ENCODE data around the gene NTRK2. TPM values are rescaled to one million over a fixed set of nuclear protein-coding genes. Genes with fewer than 3 reads are reported as not detected.

The NTRK2 gene
- polyA plus RNA-seq, 6 donors from 2014 or later: not detected

DNA sequence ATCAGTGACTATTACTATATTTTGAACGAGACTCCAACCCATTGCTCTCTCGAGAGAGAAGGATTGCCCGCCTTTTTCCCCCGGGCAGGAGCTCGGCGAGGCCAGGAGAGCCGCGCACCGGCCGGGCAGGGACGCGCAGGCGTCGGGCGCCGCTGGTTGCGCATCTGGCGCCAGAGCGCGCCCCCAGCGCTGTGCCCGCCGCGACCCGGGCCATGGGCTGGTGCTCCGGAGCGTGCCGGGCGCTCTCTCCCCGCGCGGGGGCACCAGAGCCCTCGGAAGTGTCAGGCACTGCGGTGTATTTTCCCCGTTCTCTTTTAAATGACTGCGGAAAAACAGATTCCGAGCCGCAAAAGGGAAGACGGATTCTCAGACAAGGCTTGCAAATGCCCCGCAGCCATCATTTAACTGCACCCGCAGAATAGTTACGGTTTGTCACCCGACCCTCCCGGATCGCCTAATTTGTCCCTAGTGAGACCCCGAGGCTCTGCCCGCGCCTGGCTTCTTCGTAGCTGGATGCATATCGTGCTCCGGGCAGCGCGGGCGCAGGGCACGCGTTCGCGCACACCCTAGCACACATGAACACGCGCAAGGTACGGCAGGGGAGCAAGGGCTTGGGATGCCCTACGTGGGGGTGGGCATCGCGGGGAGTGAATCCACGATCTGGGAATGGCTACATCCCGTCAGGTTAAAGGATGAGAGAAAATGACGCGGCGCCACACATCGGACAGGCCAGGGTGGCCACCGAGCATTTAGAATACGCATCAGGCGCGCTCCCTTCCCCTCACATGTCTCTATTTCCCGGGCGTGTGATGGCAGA is 1.1 kb upstream of the NTRK2 start:
- Mint-ChIP-seq H3K36me3 (no peaks in the 10 kb centered on the region), H3K27me3 (peaks cover 46 to 68% (median 66%) of the 10 kb centered on the region in 3 donors), H3K9me3 (peaks cover 4 to 22% (median 5%) of the 10 kb centered on the region in 7 donors), H3K27ac (no peak overlapping the region), H3K4me3 (peak overlapping the region; percentile 23 to 69 (median 58)), H3K4me1 (peaks cover 10 to 19% (median 14%) of the 10 kb centered on the region in 3 donors)
- ATAC-seq (ENCODE audit: low read depth in 2 of 2) (peak in 1 of 2 donors; percentile 42), DNase-seq (no peak)

DNA sequence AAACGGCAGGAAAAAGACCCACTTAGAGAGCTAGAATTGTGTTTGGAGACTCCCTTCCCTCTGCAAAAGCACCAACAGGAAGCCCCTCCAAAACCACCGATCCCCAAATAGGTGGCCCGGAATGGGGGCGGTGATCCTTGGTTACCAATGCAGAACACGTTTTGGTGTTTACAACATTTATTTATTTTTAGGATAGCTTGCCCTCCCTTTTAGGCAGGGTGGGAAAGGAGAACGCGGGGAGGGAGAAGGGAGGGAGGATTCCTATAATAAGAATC is 579 bp upstream of the NTRK2 start:
- no peak for DNase-seq
- Mint-ChIP-seq H3K27me3 (peaks cover 50 to 74% (median 71%) of the 10 kb centered on the region in 3 donors), H3K27ac (no peak overlapping the region), H3K36me3 (no peaks in the 10 kb centered on the region), H3K9me3 (peaks cover 2 to 18% (median 3%) of the 10 kb centered on the region in 7 donors), H3K4me1 (peaks cover 10 to 19% (median 14%) of the 10 kb centered on the region in 3 donors), H3K4me3 (peak overlapping the region in 6 of 8 donors; percentile 12 to 66 (median 58))
- ATAC-seq (ENCODE audit: low read depth in 2 of 2): no peak

GRCh38 chr9:84670138-84671041 is 861 bp downstream of the NTRK2 start:
- Mint-ChIP-seq H3K27ac (peak overlapping the region in 1 of 6 donors; percentile 62), H3K9me3 (peaks cover 0 to 12% (median 2%) of the 10 kb centered on the region in 7 donors), H3K4me3 (peak overlapping the region in 2 of 8 donors; percentile 4 to 76), H3K27me3 (peaks cover 50 to 78% (median 72%) of the 10 kb centered on the region in 3 donors), H3K4me1 (peaks cover 10 to 19% (median 14%) of the 10 kb centered on the region in 3 donors), H3K36me3 (no peaks in the 10 kb centered on the region)
- no peak for DNase-seq
- ATAC-seq (ENCODE audit: low read depth in 2 of 2): no peak

DNA sequence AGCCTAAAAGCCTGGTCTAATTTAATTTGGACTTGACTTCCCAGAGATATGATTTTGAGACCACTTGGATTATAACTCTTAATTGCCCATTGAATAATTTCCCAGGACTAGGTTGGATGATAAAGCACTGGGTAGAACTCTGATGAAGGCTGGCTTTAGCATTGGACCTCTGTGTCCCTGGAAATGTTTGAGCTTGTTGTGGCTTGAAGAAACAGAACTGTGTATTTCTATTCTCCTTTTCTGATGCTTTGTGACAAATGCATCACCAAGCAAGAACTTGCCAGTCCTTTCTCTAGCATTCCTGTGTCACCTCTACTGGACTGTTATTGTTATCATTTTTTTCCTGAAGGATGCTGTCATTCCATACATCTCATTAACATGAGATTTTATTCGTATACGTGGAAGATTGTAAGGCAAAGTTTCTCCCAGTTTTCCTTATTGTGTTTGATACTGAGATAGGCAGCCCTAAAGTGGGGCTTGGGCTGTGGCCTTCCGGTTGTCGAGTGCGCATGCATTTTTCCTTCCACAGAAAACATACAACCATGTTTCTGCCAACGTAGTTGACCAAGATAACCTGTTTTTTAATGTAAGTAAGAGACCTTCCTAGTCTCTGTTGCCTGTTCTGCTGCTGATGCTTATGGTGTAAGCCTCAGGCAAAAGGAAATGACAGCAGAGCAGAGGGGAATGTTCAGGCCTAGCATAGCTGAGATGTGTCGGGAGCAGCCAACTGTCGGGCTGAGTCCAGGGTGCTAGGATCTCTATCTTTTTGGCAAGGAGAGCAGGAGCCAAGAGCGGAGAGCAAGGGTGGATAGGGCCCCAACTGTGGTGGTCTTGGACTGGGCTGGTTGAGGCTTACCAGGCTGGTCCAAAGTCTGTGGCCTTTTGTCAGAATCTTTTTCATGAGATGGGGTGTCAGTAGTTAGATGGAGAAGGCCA is 2.3 kb downstream of the NTRK2 start:
- no peak for DNase-seq
- Mint-ChIP-seq H3K36me3 (no peaks in the 10 kb centered on the region), H3K27me3 (peaks cover 45 to 70% (median 59%) of the 10 kb centered on the region in 3 donors), H3K4me3 (no peak overlapping the region), H3K27ac (no peak overlapping the region), H3K9me3 (peaks cover 0 to 2% (median 0%) of the 10 kb centered on the region in 7 donors), H3K4me1 (peaks cover 10 to 19% (median 14%) of the 10 kb centered on the region in 3 donors)
- ATAC-seq (ENCODE audit: low read depth in 2 of 2): no peak

DNA sequence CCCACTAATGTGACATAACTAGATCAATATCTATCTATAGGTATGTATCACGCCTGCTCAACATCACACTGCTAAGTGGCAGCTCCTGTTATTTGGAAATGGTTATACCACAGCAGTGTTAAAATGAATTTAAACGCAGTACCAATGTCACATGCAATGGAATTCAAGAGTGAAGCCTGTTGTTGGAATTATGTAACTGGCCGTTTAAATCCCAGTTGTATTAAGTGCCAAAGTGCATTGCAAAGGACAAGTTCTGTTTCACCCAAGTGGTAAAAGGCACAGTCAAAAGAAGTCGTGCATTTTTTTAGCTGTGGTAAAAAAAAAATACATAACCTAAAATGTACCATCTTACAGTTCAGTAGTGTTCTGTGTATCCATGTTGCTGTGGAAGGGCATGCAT is 4.3 kb downstream of the NTRK2 start:
- Mint-ChIP-seq H3K9me3 (no peaks in the 10 kb centered on the region), H3K36me3 (no peaks in the 10 kb centered on the region), H3K4me1 (peaks cover 6 to 11% (median 9%) of the 10 kb centered on the region in 3 donors), H3K4me3 (no peak overlapping the region), H3K27ac (no peak overlapping the region), H3K27me3 (peaks cover 30 to 50% (median 47%) of the 10 kb centered on the region in 3 donors)
- no peak for DNase-seq
- ATAC-seq (ENCODE audit: low read depth in 2 of 2): no peak

DNA sequence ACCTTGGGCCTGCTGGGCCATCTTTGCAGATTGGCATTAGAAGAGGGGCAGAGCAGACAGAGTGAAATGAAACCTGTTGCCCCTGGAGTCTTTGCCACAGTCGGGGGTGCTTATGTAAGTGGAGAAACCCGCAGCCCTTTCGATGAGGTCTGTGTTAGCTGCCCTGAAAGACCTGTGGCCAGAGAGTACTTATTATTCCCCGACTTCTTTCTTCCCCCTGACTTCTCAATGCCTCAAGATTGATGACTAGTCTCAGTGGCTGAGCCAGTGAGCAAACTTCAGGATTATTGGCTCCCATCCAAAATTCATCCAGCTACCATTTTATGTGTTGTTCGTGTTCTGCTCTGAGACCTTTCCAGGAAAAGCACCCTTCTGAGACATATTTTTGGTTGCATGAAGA is 7.6 kb downstream of the NTRK2 start:
- peaks cover 19 to 30% (median 27%) of the 10 kb centered on the region in 3 donors for H3K27me3 Mint-ChIP-seq
- H3K4me1 Mint-ChIP-seq: no peaks in the 10 kb centered on the region
- no peaks in the 10 kb centered on the region for H3K36me3 Mint-ChIP-seq

DNA sequence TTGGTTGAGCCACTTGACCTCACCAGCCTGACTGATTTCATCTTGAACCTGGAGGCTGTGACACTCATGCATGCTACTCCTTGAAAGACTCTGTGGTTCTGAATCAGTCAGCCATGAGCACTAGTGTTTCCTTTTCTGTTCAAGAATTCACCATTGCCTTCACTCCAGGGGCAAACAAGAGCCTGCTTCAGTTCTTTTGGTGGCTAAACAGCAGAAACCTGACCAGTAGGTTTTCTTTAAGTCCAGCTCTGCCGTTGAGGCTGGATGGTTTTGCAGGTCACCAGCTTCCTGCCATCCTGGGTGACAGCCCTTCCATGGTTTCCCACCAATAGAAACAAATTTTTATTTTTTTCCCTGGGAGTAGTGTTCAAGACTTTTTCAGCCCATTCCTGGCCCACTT is 10.0 kb downstream of the NTRK2 start:
- H3K4me3 Mint-ChIP-seq: no peak overlapping the region
- H3K27me3 Mint-ChIP-seq: peaks cover 8 to 13% (median 11%) of the 10 kb centered on the region in 3 donors
- no peak for DNase-seq
- peaks cover 0 to 11% (median 0%) of the 10 kb centered on the region in 7 donors for H3K9me3 Mint-ChIP-seq
- H3K27ac Mint-ChIP-seq: no peak overlapping the region
- ATAC-seq (ENCODE audit: low read depth in 2 of 2): no peak
- no peaks in the 10 kb centered on the region for H3K36me3 Mint-ChIP-seq
- no peaks in the 10 kb centered on the region for H3K4me1 Mint-ChIP-seq

More for the DNA sequence above, 7.6 kb downstream of the NTRK2 start:
- DNase-seq (no peak), ATAC-seq (ENCODE audit: low read depth in 2 of 2) (no peak)
- Mint-ChIP-seq H3K27ac (no peak overlapping the region), H3K9me3 (no peaks in the 10 kb centered on the region), H3K4me3 (no peak overlapping the region)

DNA sequence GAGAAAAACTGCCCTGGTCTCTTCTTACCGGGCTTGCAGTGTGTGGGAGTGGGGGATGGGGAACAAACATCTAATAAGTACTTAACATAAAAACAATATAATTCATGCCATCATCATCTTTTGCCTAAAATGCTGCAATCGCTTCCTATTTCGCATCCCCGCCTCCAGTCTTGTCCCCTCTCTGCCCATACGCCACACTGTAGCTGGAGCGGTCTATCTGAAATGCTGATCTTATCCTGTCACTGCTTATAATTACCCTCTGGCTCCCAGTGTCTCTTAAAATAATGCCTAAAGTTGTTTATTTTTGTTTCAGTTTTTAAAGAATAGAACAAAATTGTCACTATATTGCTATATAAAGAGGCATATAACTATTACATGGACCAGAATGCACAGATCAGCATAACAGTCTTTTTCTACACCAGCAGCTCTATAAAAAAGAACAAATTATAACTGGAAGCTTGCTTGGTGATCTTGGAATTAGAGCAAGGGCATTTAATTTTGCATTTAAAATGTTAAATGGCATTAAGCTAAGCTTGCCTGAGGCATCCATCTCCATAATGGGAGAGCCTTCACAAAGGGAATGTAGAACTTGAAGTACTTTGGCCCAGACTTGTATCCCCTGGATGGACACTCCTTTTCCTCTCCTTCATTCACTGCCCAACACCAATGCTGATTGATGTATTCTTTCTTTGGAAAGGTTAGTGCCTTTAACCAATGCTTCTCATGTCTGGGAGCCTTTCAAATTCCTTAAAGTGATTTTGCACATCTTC is 12.2 kb downstream of the NTRK2 start:
- H3K4me1 Mint-ChIP-seq: no peaks in the 10 kb centered on the region
- H3K36me3 Mint-ChIP-seq: no peaks in the 10 kb centered on the region
- H3K27me3 Mint-ChIP-seq: peaks cover 8 to 20% (median 12%) of the 10 kb centered on the region in 3 donors
- no peak overlapping the region for H3K4me3 Mint-ChIP-seq
- H3K27ac Mint-ChIP-seq: no peak overlapping the region
- ATAC-seq (ENCODE audit: low read depth in 2 of 2) (no peak), DNase-seq (no peak)
- peaks cover 0 to 11% (median 1%) of the 10 kb centered on the region in 7 donors for H3K9me3 Mint-ChIP-seq

- Mint-ChIP-seq H3K9me3 (peaks cover 0 to 11% (median 1%) of the 10 kb centered on the region in 7 donors), H3K4me3 (no peak overlapping the region), H3K36me3 (no peaks in the 10 kb centered on the region), H3K27ac (no peak overlapping the region), H3K4me1 (no peaks in the 10 kb centered on the region), H3K27me3 (peaks cover 7 to 12% (median 10%) of the 10 kb centered on the region in 3 donors)
- DNase-seq (no peak), ATAC-seq (ENCODE audit: low read depth in 2 of 2) (no peak)
Measured at GRCh38 chr9:84686068-84686467, 16.5 kb downstream of the NTRK2 start.

GRCh38 chr9:84688956-84689355 is 19.4 kb downstream of the NTRK2 start:
- Mint-ChIP-seq H3K4me1 (no peaks in the 10 kb centered on the region), H3K27ac (no peak overlapping the region), H3K36me3 (no peaks in the 10 kb centered on the region)

DNA sequence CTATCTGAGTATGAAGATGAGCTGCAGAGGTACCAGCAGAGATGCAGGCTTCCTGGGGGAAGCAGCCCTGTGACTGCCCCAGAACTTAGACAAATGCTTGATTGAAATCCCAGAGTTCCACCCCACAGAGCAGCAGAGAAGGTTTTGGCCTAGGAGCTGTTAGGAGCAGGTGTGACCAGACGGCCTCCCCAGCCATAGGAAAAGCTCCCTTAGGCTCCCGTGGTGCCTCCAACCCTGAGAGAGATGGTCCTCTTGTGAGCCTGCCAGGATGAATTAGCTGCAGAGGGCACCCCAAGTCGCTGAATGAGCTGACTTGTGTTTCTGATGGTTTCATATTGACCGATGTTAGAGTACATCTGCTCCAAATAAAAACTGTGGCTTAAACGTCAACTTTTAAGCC is 22.1 kb downstream of the NTRK2 start:
- no peak for DNase-seq
- Mint-ChIP-seq H3K9me3 (no peaks in the 10 kb centered on the region), H3K27ac (no peak overlapping the region), H3K4me3 (no peak overlapping the region), H3K4me1 (no peaks in the 10 kb centered on the region), H3K36me3 (no peaks in the 10 kb centered on the region), H3K27me3 (peaks cover 0 to 13% (median 11%) of the 10 kb centered on the region in 3 donors)
- ATAC-seq (ENCODE audit: low read depth in 2 of 2): no peak

More at GRCh38 chr9:84688956-84689355, 19.4 kb downstream of the NTRK2 start:
- DNase-seq (no peak), ATAC-seq (ENCODE audit: low read depth in 2 of 2) (no peak)
- Mint-ChIP-seq H3K9me3 (peaks cover 0 to 7% (median 0%) of the 10 kb centered on the region in 7 donors), H3K27me3 (peaks cover 5 to 12% (median 7%) of the 10 kb centered on the region in 3 donors), H3K4me3 (no peak overlapping the region)

GRCh38 chr9:84694248-84694647 is 24.7 kb downstream of the NTRK2 start:
- ATAC-seq (ENCODE audit: low read depth in 2 of 2) (no peak), DNase-seq (no peak)
- H3K36me3 Mint-ChIP-seq: no peaks in the 10 kb centered on the region
- peaks cover 0 to 18% (median 10%) of the 10 kb centered on the region in 3 donors for H3K27me3 Mint-ChIP-seq
- no peaks in the 10 kb centered on the region for H3K4me1 Mint-ChIP-seq
- H3K9me3 Mint-ChIP-seq: no peaks in the 10 kb centered on the region
- no peak overlapping the region for H3K27ac Mint-ChIP-seq
- H3K4me3 Mint-ChIP-seq: no peak overlapping the region
